Keratinocyte (primary cell): ENCODE data around the gene KLHL1. TPM values are rescaled to one million over a fixed set of nuclear protein-coding genes. Genes with fewer than 3 reads are reported as not detected.

Experiments used
- DNase-seq: peaks from one replicate; pipeline ENCODE4 v3.0.0-alpha.2; 2011; ENCODE audit warnings: low read depth, missing footprints, low spot score
- FAIRE-seq: peaks from 2 replicates; lab custom pipeline; 2011; peaks lifted over from hg19 to GRCh38; lab: Jason Lieb, UNC
- H2AFZ ChIP-seq: 2 replicates; pipeline ENCODE4 v1.6.0; 2012; ENCODE audit warnings: low read length, control low read depth, inconsistent platforms; ENCODE audit not compliant: control insufficient read depth
- H3K27ac ChIP-seq: 2 replicates; pipeline ENCODE4 v1.5.1; 2011; ENCODE audit warnings: low read length; ENCODE audit not compliant: control insufficient read depth, insufficient read depth
- H3K27me3 ChIP-seq: 3 replicates; pipeline ENCODE4 v1.6.0; 2011; ENCODE audit warnings: low read length; ENCODE audit not compliant: control insufficient read depth, insufficient read depth; ENCODE audit errors: extremely low read depth
- H3K36me3 ChIP-seq, 2 experiments: 2 replicates in 1 of 2; 3 replicates in 1 of 2; pipeline ENCODE4 v1.5.1; 2011; ENCODE audit warnings: low read length in 2 of 2, mild to moderate bottlenecking in 1 of 2; ENCODE audit not compliant: control insufficient read depth in 2 of 2, insufficient read depth in 2 of 2; ENCODE audit errors: extremely low read depth in 1 of 2
- H3K4me1 ChIP-seq: 3 replicates; pipeline ENCODE4 v1.5.1; 2011; ENCODE audit warnings: low read length; ENCODE audit not compliant: control insufficient read depth, insufficient read depth; ENCODE audit errors: extremely low read depth
- H3K4me2 ChIP-seq: 3 replicates; pipeline ENCODE4 v1.6.0; 2011; ENCODE audit warnings: low read depth, low read length; ENCODE audit not compliant: control insufficient read depth, insufficient read depth; ENCODE audit errors: extremely low read depth
- H3K4me3 ChIP-seq, 3 experiments: fragments of 200-600 bp in 1 of 3; sonication (generic) in 1 of 3; 2 replicates in 2 of 3; 3 replicates in 1 of 3; pipeline ENCODE4 v1.5.1; 2011 to 2016; ENCODE audit warnings: low read length in 3 of 3, mild to moderate bottlenecking in 3 of 3, control low read depth in 2 of 3, inconsistent platforms in 1 of 3, low read depth in 1 of 3, mixed read lengths in 1 of 3, mixed run types in 1 of 3, moderate library complexity in 1 of 3; ENCODE audit not compliant: control insufficient read depth in 2 of 3, insufficient read depth in 2 of 3; ENCODE audit errors: extremely low read depth in 1 of 3
- H3K79me2 ChIP-seq: 2 replicates; pipeline ENCODE4 v1.6.0; 2012; ENCODE audit warnings: low read length; ENCODE audit not compliant: control insufficient read depth, insufficient read depth
- H3K9ac ChIP-seq: 3 replicates; pipeline ENCODE4 v1.6.0; 2011; ENCODE audit warnings: low read length; ENCODE audit not compliant: control insufficient read depth, insufficient read depth; ENCODE audit errors: extremely low read depth
- H3K9me1 ChIP-seq: 3 replicates; pipeline ENCODE4 v1.6.0; 2011; ENCODE audit warnings: low read length; ENCODE audit not compliant: control insufficient read depth, insufficient read depth; ENCODE audit errors: extremely low read depth
- H3K9me3 ChIP-seq: 2 replicates; pipeline ENCODE4 v1.5.1; 2012; ENCODE audit warnings: low read depth, low read length; ENCODE audit not compliant: control insufficient read depth
- H4K20me1 ChIP-seq: 3 replicates; pipeline ENCODE4 v1.6.0; 2011; ENCODE audit warnings: low read length; ENCODE audit not compliant: control insufficient read depth, insufficient read depth; ENCODE audit errors: extremely low read depth
- EZH2 ChIP-seq: IDR thresholded peaks from one replicate; pipeline ENCODE4 v1.6.1; 2012; ENCODE audit warnings: inconsistent platforms, mild to moderate bottlenecking, low read length, moderate library complexity
- dilution Hi-C: fragments of 300-500 bp; cut with MboI; formaldehyde crosslinking; loops from one replicate; pipeline ENCODE4 v1.7.0; 2020; ENCODE audit warnings: low sequenced_read_pairs; ENCODE audit not compliant: extremely low pct_ligation_motif_present
- polyA plus RNA-seq, 5 experiments: library from polyadenylated mRNA; depleted of rRNA in 3 of 5; stranded (reverse) in 3 of 5; stranded (forward) in 1 of 5; unstranded in 1 of 5; fragments of >200 nt; gene quantifications; 1 replicate in 1 of 5; 2 replicates in 3 of 5; 3 replicates in 1 of 5; pipeline versions ENCODE4 v1.2.1 to v1.2.3, GENCODE V29; 2011 to 2012; ENCODE audit warnings: missing spikeins in 2 of 5, low read depth in 1 of 5, low replicate concordance in 1 of 5
- TF ChIP-seq, protein P1 (sequence below), 3 experiments: IDR thresholded peaks in 1 of 3; conservative IDR thresholded peaks in 1 of 3; optimal IDR thresholded peaks in 1 of 3; 2 replicates in 2 of 3; 3 replicates in 1 of 3; pipeline versions ENCODE3 to v1.5.1; 2011; ENCODE audit warnings: low read length in 3 of 3, mild to moderate bottlenecking in 3 of 3, moderate library complexity in 2 of 3, control low read depth in 1 of 3, inconsistent platforms in 1 of 3; ENCODE audit not compliant: insufficient read depth in 2 of 3; ENCODE audit errors: extremely low read depth in 1 of 3

The KLHL1 gene
- polyA plus RNA-seq, 1 donor (not counting 4 experiments of a cell fraction or from before 2014, with no cell fraction given): not detected

DNA sequence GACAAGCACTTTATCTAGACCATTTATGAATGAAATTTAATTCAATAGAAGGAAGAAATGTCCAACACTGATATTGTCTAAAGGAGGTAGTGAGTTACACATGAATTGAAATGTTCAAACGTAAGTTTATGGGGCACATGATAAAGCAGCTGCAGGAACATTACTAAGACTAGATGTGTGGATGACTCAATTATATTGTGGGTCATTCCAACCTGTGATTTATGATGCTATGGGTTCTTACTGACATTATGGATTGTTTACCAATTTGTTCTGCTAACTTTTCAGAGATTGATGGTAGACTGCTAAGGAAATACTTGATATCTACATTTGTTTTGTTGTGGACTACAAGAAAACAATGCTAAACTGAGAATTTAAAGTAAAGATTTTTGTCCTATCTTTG, 56.7 kb downstream of the KLHL1 start:
- DNase-seq: no peak
- FAIRE-seq: no peak
- no peaks in the 10 kb centered on the region for H3K9me1 ChIP-seq
- no peaks in the 10 kb centered on the region for H3K36me3 ChIP-seq
- TF ChIP-seq, protein P1, sequence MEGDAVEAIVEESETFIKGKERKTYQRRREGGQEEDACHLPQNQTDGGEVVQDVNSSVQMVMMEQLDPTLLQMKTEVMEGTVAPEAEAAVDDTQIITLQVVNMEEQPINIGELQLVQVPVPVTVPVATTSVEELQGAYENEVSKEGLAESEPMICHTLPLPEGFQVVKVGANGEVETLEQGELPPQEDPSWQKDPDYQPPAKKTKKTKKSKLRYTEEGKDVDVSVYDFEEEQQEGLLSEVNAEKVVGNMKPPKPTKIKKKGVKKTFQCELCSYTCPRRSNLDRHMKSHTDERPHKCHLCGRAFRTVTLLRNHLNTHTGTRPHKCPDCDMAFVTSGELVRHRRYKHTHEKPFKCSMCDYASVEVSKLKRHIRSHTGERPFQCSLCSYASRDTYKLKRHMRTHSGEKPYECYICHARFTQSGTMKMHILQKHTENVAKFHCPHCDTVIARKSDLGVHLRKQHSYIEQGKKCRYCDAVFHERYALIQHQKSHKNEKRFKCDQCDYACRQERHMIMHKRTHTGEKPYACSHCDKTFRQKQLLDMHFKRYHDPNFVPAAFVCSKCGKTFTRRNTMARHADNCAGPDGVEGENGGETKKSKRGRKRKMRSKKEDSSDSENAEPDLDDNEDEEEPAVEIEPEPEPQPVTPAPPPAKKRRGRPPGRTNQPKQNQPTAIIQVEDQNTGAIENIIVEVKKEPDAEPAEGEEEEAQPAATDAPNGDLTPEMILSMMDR (optimal IDR thresholded peaks at IDR 0.05 in 1 of 3, IDR thresholded peaks at IDR 0.05 in 1 of 3, conservative IDR thresholded peaks at IDR 0.05 in 1 of 3; ENCODE audit: extremely low read depth in 1 of 3, insufficient read depth in 2 of 3, low read length in 3 of 3): no peak
- TF ChIP-seq EZH2: no peak
- no peak overlapping the region for H3K27ac ChIP-seq
- dilution Hi-C loops: no loop called here
- H3K9ac ChIP-seq: no peak overlapping the region
- H3K79me2 ChIP-seq: no peaks in the 10 kb centered on the region
- no peak overlapping the region for H3K4me3 ChIP-seq
- H4K20me1 ChIP-seq: no peaks in the 10 kb centered on the region
- H3K9me3 ChIP-seq: no peaks in the 10 kb centered on the region
- no peaks in the 10 kb centered on the region for H3K4me1 ChIP-seq
- no peaks in the 10 kb centered on the region for H3K27me3 ChIP-seq
- H2AFZ ChIP-seq: no peak overlapping the region
- H3K4me2 ChIP-seq: no peak overlapping the region

DNA sequence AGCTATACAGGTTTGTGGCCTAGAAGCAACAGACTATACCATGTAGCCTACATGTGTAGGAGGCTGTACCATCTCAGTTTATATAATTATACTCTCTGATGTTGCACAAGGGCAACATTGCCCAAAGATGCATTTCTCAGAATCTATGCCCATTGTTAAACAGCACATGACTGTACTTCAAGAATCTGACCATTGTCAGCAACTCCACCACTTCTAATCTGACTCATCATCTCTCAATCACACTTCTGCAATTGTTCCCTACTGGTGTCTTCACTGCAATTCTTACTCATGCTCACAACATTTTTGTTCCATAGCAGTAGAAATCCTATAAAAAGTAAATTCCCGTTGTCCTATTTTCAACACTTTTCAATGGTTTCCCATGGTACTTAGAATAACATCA, 64.6 kb downstream of the KLHL1 start:
- no peaks in the 10 kb centered on the region for H3K36me3 ChIP-seq
- no peak overlapping the region for H3K27ac ChIP-seq
- H3K4me2 ChIP-seq: no peak overlapping the region
- H3K79me2 ChIP-seq: no peaks in the 10 kb centered on the region
- DNase-seq (no peak), FAIRE-seq (no peak)
- no peaks in the 10 kb centered on the region for H3K4me1 ChIP-seq
- TF ChIP-seq EZH2: no peak
- TF ChIP-seq, protein P1 (optimal IDR thresholded peaks at IDR 0.05 in 1 of 3, IDR thresholded peaks at IDR 0.05 in 1 of 3, conservative IDR thresholded peaks at IDR 0.05 in 1 of 3; ENCODE audit: extremely low read depth in 1 of 3, insufficient read depth in 2 of 3, low read length in 3 of 3): no peak
- no peaks in the 10 kb centered on the region for H3K27me3 ChIP-seq
- H3K9me3 ChIP-seq: peaks cover 3% of the 10 kb centered on the region
- H2AFZ ChIP-seq: no peak overlapping the region
- H3K9ac ChIP-seq: no peak overlapping the region
- H3K9me1 ChIP-seq: no peaks in the 10 kb centered on the region
- dilution Hi-C loops: no loop called here
- H3K4me3 ChIP-seq: no peak overlapping the region
- no peaks in the 10 kb centered on the region for H4K20me1 ChIP-seq
